Fibroblast of pulmonary artery (primary cell): ENCODE results near the gene NSMCE1.

ENCODE experiments used
- DNase-seq: peaks from one replicate; pipeline ENCODE4 v3.0.0-alpha.2; 2010; ENCODE audit warnings: low read depth
- H3K4me3 ChIP-seq: replicated peaks from 2 replicates; pipeline ENCODE4 v1.5.1; 2011; ENCODE audit warnings: low read depth, mild to moderate bottlenecking, control low read depth, low read length, moderate library complexity
- TF ChIP-seq, protein P1 (sequence below): IDR thresholded peaks from 2 replicates; pipeline ENCODE4 v1.5.1; 2011; ENCODE audit warnings: mild to moderate bottlenecking, control low read depth, low read length, inconsistent platforms; ENCODE audit errors: missing control alignments

Gene NSMCE1

DNA sequence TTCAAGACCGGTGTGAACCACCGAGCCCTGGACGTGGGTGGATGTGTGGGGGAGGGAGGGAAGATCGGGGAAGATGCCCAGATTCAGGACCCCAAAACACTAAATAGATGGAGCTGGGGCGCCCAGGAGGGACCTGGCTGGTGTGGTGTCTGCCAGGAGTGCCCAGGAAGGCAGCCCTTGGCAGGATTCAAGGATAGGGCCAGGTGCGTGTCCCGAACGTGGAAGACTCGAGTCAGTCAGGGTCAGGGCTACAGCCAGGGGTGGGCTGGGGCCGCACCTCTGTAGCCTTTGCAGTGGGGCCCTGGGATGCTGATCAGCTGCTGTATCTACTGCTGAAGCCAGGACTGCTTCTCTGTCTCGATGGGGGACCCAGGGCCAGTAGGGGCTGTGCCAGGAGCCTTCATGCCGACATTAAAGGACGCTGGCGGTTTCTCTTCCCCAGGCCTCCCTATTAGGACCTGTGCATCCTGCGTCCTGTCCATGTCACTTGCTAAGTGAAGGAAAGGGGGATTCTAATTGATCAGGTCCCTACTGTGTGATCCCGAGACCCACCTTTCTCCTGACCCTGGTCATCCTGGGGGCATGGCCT, 52.2 kb downstream of the NSMCE1 start:
- TF ChIP-seq, protein P1, sequence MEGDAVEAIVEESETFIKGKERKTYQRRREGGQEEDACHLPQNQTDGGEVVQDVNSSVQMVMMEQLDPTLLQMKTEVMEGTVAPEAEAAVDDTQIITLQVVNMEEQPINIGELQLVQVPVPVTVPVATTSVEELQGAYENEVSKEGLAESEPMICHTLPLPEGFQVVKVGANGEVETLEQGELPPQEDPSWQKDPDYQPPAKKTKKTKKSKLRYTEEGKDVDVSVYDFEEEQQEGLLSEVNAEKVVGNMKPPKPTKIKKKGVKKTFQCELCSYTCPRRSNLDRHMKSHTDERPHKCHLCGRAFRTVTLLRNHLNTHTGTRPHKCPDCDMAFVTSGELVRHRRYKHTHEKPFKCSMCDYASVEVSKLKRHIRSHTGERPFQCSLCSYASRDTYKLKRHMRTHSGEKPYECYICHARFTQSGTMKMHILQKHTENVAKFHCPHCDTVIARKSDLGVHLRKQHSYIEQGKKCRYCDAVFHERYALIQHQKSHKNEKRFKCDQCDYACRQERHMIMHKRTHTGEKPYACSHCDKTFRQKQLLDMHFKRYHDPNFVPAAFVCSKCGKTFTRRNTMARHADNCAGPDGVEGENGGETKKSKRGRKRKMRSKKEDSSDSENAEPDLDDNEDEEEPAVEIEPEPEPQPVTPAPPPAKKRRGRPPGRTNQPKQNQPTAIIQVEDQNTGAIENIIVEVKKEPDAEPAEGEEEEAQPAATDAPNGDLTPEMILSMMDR: no peak
- no peak for DNase-seq
- H3K4me3 ChIP-seq: no peak overlapping the region

DNA sequence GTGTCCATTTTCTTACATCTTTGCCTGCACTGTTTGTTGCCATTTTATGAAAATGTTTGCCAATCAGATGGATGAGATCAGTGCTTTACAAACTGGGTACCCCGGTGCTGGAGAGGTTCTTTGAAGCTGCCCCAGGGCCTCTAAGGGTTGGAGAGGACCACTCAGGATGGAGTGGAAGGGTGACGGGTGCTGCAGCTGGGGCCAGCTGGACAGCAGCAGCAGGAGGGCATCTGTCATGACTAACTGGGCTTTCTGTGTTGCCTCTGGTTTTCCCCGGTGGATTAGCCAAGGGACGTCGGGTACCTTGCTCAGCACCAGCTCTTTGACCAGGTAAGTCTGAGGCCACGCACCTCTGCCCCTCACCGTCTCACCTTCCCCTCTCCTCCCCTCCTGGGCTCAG, 52.9 kb downstream of the NSMCE1 start:
- TF ChIP-seq, protein P1: no peak
- H3K4me3 ChIP-seq: no peak overlapping the region
- DNase-seq: no peak

DNA sequence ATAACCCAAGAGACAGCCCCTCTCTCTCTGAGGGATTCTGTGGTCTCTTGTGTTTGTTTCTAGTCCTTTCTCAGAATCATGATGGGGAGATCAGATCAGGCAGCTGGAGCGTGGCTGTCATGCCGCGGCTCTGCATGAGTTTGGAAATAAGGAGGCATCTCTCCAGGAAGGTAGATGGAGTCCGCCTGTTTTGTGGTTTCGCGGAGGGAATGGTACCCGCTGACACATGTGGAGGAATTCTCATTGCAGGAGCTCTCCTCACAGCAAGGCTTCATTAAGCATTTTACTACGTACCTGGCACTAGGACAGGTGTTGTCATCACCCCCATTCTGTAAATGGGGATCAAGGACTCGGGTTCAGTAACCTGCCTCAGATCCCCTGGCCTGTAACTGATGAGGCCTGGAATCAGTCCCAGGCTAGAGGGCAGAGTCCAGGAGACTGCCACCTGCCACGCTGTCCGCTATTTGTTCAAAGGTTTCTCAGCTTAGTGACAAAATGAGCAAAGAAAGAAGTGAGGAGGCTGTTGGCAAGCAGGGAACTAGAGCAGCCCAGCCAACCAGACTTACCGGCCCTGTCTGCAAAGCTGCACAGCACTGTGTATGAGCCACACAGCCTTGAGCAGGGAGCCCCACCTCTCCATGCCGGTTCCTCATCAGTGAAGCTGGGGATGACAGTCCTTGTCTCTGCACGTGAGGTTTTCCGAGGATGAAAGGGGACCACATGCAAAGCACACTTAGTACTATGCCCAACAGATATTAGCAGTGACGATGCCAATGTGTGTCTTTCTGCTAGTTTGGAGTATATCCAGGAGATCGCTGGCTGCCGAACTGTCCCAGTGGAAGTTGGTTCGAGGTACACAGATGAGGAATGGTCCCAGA, 54.2 kb downstream of the NSMCE1 start:
- DNase-seq: no peak
- TF ChIP-seq, protein P1: no peak
- no peak overlapping the region for H3K4me3 ChIP-seq

DNA sequence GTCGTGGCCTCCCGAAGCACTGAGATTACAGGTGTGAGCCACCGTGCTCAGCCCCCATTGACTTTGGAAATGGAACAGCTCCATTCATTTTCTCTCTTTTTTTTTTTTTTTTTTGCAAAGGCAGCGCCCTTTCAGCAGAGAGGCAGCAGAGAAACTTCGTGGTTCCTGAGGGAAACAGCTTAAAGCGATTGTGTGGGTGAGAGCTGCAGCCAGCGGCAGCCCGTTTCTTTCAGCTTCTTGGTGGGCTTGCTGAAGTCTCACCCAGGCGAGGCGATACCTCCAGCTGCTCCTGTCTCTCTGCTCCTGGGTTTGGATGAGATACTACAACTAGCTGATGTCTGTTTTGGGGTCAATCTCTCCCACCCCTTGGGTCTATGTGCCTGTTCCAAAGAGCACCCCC, 57.5 kb downstream of the NSMCE1 start:
- TF ChIP-seq, protein P1: no peak
- no peak overlapping the region for H3K4me3 ChIP-seq
- no peak for DNase-seq

DNA sequence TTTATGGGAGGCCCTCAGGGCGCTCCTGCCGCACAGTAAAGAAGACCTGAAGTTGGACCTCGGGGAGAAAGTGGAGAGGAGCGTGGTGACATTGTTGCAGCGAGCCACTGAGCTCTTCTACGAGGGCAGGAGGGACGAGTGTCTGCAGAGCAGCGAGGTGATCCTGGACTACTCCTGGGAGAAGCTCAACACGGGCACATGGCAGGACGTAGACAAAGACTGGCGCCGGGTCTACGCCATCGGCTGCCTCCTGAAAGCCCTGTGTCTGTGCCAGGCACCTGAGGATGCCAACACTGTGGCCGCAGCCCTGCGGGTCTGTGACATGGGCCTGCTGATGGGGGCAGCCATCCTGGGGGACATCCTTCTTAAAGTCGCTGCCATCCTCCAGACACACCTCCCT, 58.4 kb downstream of the NSMCE1 start:
- no peak for DNase-seq
- no peak overlapping the region for H3K4me3 ChIP-seq
- TF ChIP-seq, protein P1: no peak

DNA sequence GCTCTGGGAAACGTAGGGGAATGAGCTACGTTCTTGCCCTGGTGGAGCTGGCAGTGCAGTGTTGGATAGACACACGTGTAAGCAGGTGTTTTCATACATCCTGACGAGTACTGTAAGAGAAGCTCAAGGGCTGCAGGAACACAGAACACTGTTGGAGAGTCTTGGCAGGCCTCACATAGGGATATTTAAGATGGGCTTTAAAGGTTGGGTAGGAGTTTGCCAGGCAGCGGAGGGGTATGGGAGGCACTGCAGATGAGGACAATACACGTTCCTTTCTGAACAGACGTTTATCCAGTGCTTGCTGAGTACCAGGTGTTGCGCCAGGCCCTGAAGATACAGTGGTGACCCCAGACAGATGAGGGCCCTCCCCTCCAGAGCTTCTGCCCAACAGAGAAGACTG, 59.0 kb downstream of the NSMCE1 start:
- TF ChIP-seq, protein P1: no peak
- no peak for DNase-seq
- no peak overlapping the region for H3K4me3 ChIP-seq
